OCI-LY1 (cell line): Measurements from ENCODE around the gene RPS6KA3.

Experiments
- H2AFZ ChIP-seq: fragments of 200-600 bp; sonication (generic), shearing (Covaris generic); 2 replicates; pipeline ENCODE4 v1.6.0; 2014; ENCODE audit warnings: antibody characterized with exemption, mild to moderate bottlenecking, low read length
- H3F3A ChIP-seq: fragments of 200-600 bp; sonication (generic), shearing (Covaris generic); 2 replicates; pipeline ENCODE4 v1.6.0; 2014; ENCODE audit warnings: mild to moderate bottlenecking, antibody characterized with exemption, low read length, moderate library complexity; ENCODE audit not compliant: insufficient read depth
- H3K27ac ChIP-seq: fragments of 200-600 bp; sonication (generic); 2 replicates; pipeline ENCODE4 v1.5.1; 2014; ENCODE audit warnings: low read length, mixed run types, mild to moderate bottlenecking, low read depth; ENCODE audit not compliant: poor library complexity, severe bottlenecking
- H3K27me3 ChIP-seq: fragments of 200-600 bp; sonication (generic); 2 replicates; pipeline ENCODE4 v1.6.0; 2014; ENCODE audit warnings: antibody characterized with exemption, mild to moderate bottlenecking, low read length, moderate library complexity; ENCODE audit not compliant: insufficient read depth
- H3K36me3 ChIP-seq: fragments of 200-600 bp; sonication (generic); 2 replicates; pipeline ENCODE4 v1.6.1; 2014; ENCODE audit warnings: mild to moderate bottlenecking, antibody characterized with exemption, low read length, moderate library complexity, mixed read lengths; ENCODE audit not compliant: insufficient read depth
- H3K4me1 ChIP-seq: fragments of 200-600 bp; sonication (generic); 2 replicates; pipeline ENCODE4 v1.5.1; 2014; ENCODE audit warnings: mild to moderate bottlenecking, low read length, moderate library complexity; ENCODE audit not compliant: insufficient read depth, severe bottlenecking
- H3K4me2 ChIP-seq: fragments of 200-600 bp; sonication (generic), shearing (Covaris generic); 2 replicates; pipeline ENCODE4 v1.6.1; 2014; ENCODE audit warnings: low read length
- H3K4me3 ChIP-seq: fragments of 200-600 bp; sonication (generic); 2 replicates; pipeline ENCODE4 v1.5.1; 2014; ENCODE audit warnings: low read length, low read depth, mild to moderate bottlenecking, mixed read lengths; ENCODE audit not compliant: poor library complexity, severe bottlenecking
- H3K79me2 ChIP-seq: fragments of 200-600 bp; shearing (Covaris generic); 2 replicates; pipeline ENCODE4 v1.6.1; 2016; ENCODE audit warnings: mixed run types, low read length, mixed read lengths; ENCODE audit not compliant: insufficient read depth
- H3K9ac ChIP-seq: fragments of 200-600 bp; sonication (generic), shearing (Covaris generic); 2 replicates; pipeline ENCODE4 v1.6.1; 2014; ENCODE audit warnings: mild to moderate bottlenecking, low read length, mixed read lengths
- H3K9me2 ChIP-seq: fragments of 200-600 bp; sonication (generic), shearing (Covaris generic); 2 replicates; pipeline ENCODE4 v1.6.1; 2014; ENCODE audit warnings: low read depth, mild to moderate bottlenecking, low read length, mixed read lengths
- H3K9me3 ChIP-seq: fragments of 200-600 bp; shearing (Covaris generic); 2 replicates; pipeline ENCODE4 v1.6.1; 2014; ENCODE audit warnings: low read length, mixed read lengths
- H4K20me1 ChIP-seq: fragments of 200-600 bp; sonication (generic), shearing (Covaris generic); 2 replicates; pipeline ENCODE4 v1.6.0; 2016; ENCODE audit warnings: mild to moderate bottlenecking, low read length; ENCODE audit not compliant: insufficient read depth
- CTCF ChIP-seq: fragments of 200-600 bp; sonication (generic), shearing (Covaris generic); IDR thresholded peaks from 2 replicates; pipeline ENCODE4 v1.5.1; 2017; ENCODE audit warnings: mild to moderate bottlenecking, antibody characterized with exemption, low read length, moderate library complexity, mixed read lengths
- EZH2 ChIP-seq: fragments of 200-600 bp; sonication (generic), shearing (Covaris generic); IDR thresholded peaks from 2 replicates; pipeline ENCODE4 v1.8.0; 2017; ENCODE audit warnings: borderline replicate concordance, mixed run types, mild to moderate bottlenecking, antibody characterized with exemption, low read length, moderate library complexity, mixed read lengths

Gene RPS6KA3

GRCh38 chrX:20124964-20125363, 141.7 kb downstream of the RPS6KA3 start:
- Histone ChIP-seq H3K36me3 (peaks cover 27% of the 10 kb centered on the region), H3K79me2 (no peaks in the 10 kb centered on the region), H3K9me3 (no peaks in the 10 kb centered on the region), H3F3A (no peaks in the 10 kb centered on the region), H4K20me1 (no peaks in the 10 kb centered on the region), H3K9me2 (no peaks in the 10 kb centered on the region), H3K4me2 (no peak overlapping the region), H3K9ac (no peak overlapping the region), H3K27ac (no peak overlapping the region), H2AFZ (no peak overlapping the region), H3K27me3 (no peaks in the 10 kb centered on the region), H3K4me1 (no peaks in the 10 kb centered on the region), H3K4me3 (no peak overlapping the region)
- TF ChIP-seq EZH2 = no peak
- TF ChIP-seq CTCF = no peak

GRCh38 chrX:20118065-20118824, 148.5 kb downstream of the RPS6KA3 start:
- no peaks in the 10 kb centered on the region for H3K9me3 ChIP-seq
- H3K9me2 ChIP-seq = no peaks in the 10 kb centered on the region
- H3K36me3 ChIP-seq = no peaks in the 10 kb centered on the region
- TF ChIP-seq CTCF (no peak), EZH2 (no peak)
- H2AFZ ChIP-seq = no peak overlapping the region
- H3K79me2 ChIP-seq = no peaks in the 10 kb centered on the region
- no peak overlapping the region for H3K4me3 ChIP-seq
- no peaks in the 10 kb centered on the region for H3F3A ChIP-seq
- H3K27me3 ChIP-seq = no peaks in the 10 kb centered on the region
- no peak overlapping the region for H3K4me2 ChIP-seq
- no peaks in the 10 kb centered on the region for H3K4me1 ChIP-seq
- no peak overlapping the region for H3K9ac ChIP-seq
- no peak overlapping the region for H3K27ac ChIP-seq
- no peaks in the 10 kb centered on the region for H4K20me1 ChIP-seq

- Histone ChIP-seq H2AFZ (no peak within 1 kb of the TSS), H3K9me2 (no peaks in the 10 kb centered on the region), H3K27me3 (no peaks in the 10 kb centered on the region), H3K4me3 (no peak within 1 kb of the TSS), H3F3A (no peaks in the 10 kb centered on the region), H4K20me1 (no peaks in the 10 kb centered on the region), H3K36me3 (no peaks in the 10 kb centered on the region), H3K79me2 (no peaks in the 10 kb centered on the region), H3K9ac (no peak within 1 kb of the TSS), H3K27ac (no peak within 1 kb of the TSS), H3K4me1 (no peaks in the 10 kb centered on the region), H3K9me3 (no peaks in the 10 kb centered on the region), H3K4me2 (no peak within 1 kb of the TSS)
- no peak for TF ChIP-seq EZH2
- TF ChIP-seq CTCF = no peak
Measured at GRCh38 chrX:20116577-20117240, 150.0 kb downstream of the RPS6KA3 start, which contains the start of gene MAP7D2. TSS of gene MAP7D2 (minus strand) at chrX:20116907. CDS start at chrX:20116879, 28 bp downstream.
